Neural cell (in vitro differentiated cells): Measurements from ENCODE around the gene IL36A. TPM values are rescaled to one million over a fixed set of nuclear protein-coding genes. Genes with fewer than 3 reads are reported as not detected.

ENCODE experiments used
- H2AFZ ChIP-seq: fragments of 200-600, 300-800 bp; sonication (generic), shearing (Covaris generic); 2 replicates; pipeline ENCODE4 v1.6.0; 2014; ENCODE audit warnings: low read depth, mild to moderate bottlenecking, antibody characterized with exemption, low read length, moderate library complexity
- H3F3A ChIP-seq: fragments of 200-600 bp; shearing (Covaris generic); 2 replicates; pipeline ENCODE4 v1.6.1; 2016; ENCODE audit warnings: mild to moderate bottlenecking, moderate library complexity, mixed read lengths, antibody characterized with exemption, low read length; ENCODE audit not compliant: insufficient read depth, poor library complexity, severe bottlenecking
- H3K27ac ChIP-seq: fragments of 200-600, 300-800 bp; sonication (generic), shearing (Covaris generic); 2 replicates; pipeline ENCODE4 v1.5.1; 2014; ENCODE audit warnings: mild to moderate bottlenecking, low read length, moderate library complexity
- H3K27me3 ChIP-seq: fragments of 300-800, 200-600 bp; sonication (generic), shearing (Covaris generic); 2 replicates; pipeline ENCODE4 v1.6.0; 2014; ENCODE audit warnings: mild to moderate bottlenecking, low read depth, low read length, moderate library complexity; ENCODE audit not compliant: insufficient read depth
- H3K36me3 ChIP-seq: fragments of 300-800, 200-600 bp; sonication (generic), shearing (Covaris generic); 2 replicates; pipeline ENCODE4 v1.5.1; 2014; ENCODE audit warnings: mild to moderate bottlenecking, antibody characterized with exemption, low read length, moderate library complexity; ENCODE audit not compliant: insufficient read depth
- H3K4me2 ChIP-seq: fragments of 300-800, 200-600 bp; sonication (generic), shearing (Covaris generic); 2 replicates; pipeline ENCODE4 v1.6.0; 2014; ENCODE audit warnings: mild to moderate bottlenecking, low read length
- H3K4me3 ChIP-seq: fragments of 300-800, 200-600 bp; sonication (generic), shearing (Covaris generic); 2 replicates; pipeline ENCODE4 v1.5.1; 2014; ENCODE audit warnings: mild to moderate bottlenecking, low read length, moderate library complexity
- H3K79me2 ChIP-seq: fragments of 200-600 bp; shearing (Covaris generic); replicated peaks from 2 replicates; pipeline ENCODE4 v1.6.0; 2014; ENCODE audit warnings: mild to moderate bottlenecking, low read length, moderate library complexity; ENCODE audit not compliant: insufficient read depth
- H3K9ac ChIP-seq: fragments of 300-800, 200-600 bp; sonication (generic), shearing (Covaris generic); 2 replicates; pipeline ENCODE4 v1.6.1; 2016; ENCODE audit warnings: mild to moderate bottlenecking, low read length, mixed read lengths
- H3K9me2 ChIP-seq: fragments of 200-600 bp; shearing (Covaris generic); 2 replicates; pipeline ENCODE4 v1.6.1; 2016; ENCODE audit warnings: mild to moderate bottlenecking, low read length, mixed read lengths; ENCODE audit not compliant: insufficient read depth
- H3K9me3 ChIP-seq: fragments of 200-600, 300-800 bp; sonication (generic), shearing (Covaris generic); 2 replicates; pipeline ENCODE4 v1.6.1; 2016; ENCODE audit warnings: mild to moderate bottlenecking, mixed run types, low read length, moderate library complexity, mixed read lengths
- H4K20me1 ChIP-seq: fragments of 200-600 bp; shearing (Covaris generic); 2 replicates; pipeline ENCODE4 v1.6.1; 2016; ENCODE audit warnings: mild to moderate bottlenecking, mixed run types; ENCODE audit not compliant: insufficient read depth
- CTCF ChIP-seq: fragments of 450-650 bp; IDR thresholded peaks from 2 replicates; pipeline ENCODE4 v1.5.1; 2014; ENCODE audit warnings: antibody characterized with exemption, mild to moderate bottlenecking, moderate library complexity; ENCODE audit not compliant: poor library complexity, severe bottlenecking
- EP300 ChIP-seq: fragments of 450-650 bp; conservative IDR thresholded peaks from 2 replicates; pipeline ENCODE4 v1.6.1; 2014; ENCODE audit warnings: antibody characterized with exemption, mild to moderate bottlenecking, moderate library complexity; ENCODE audit not compliant: poor library complexity, severe bottlenecking
- EZH2 ChIP-seq: fragments of 200-600, 300-800 bp; shearing (Covaris generic), sonication (generic); IDR thresholded peaks from 2 replicates; pipeline ENCODE4 v1.6.1; 2014; ENCODE audit warnings: antibody characterized with exemption, low read length, borderline replicate concordance, mild to moderate bottlenecking; ENCODE audit not compliant: insufficient read depth, poor library complexity, severe bottlenecking
- MXI1 ChIP-seq: fragments of 450-650 bp; conservative IDR thresholded peaks from 2 replicates; pipeline ENCODE4 v1.6.1; 2014; ENCODE audit warnings: antibody characterized with exemption, mild to moderate bottlenecking; ENCODE audit not compliant: poor library complexity, severe bottlenecking
- POLR2AphosphoS5 ChIP-seq: IDR thresholded peaks from 2 replicates; pipeline ENCODE4 v1.6.1; 2012
- RAD21 ChIP-seq: fragments of 450-650 bp; conservative IDR thresholded peaks from 2 replicates; pipeline ENCODE4 v1.6.1; 2014; ENCODE audit warnings: antibody characterized with exemption, mild to moderate bottlenecking, moderate library complexity
- SMC3 ChIP-seq: fragments of 450-650 bp; conservative IDR thresholded peaks from 2 replicates; pipeline ENCODE4 v1.6.1; 2014; ENCODE audit warnings: antibody characterized with exemption, mild to moderate bottlenecking, moderate library complexity; ENCODE audit not compliant: poor library complexity
- TAF1 ChIP-seq: IDR thresholded peaks from 2 replicates; pipeline ENCODE4 v1.6.1; 2012; ENCODE audit warnings: low read depth
- polyA plus RNA-seq: library from polyadenylated mRNA; depleted of rRNA; stranded (reverse); fragments of >200 nt; gene quantifications from 2 replicates; pipeline ENCODE4 v1.2.3, GENCODE V29; 2014
- TF ChIP-seq, protein P1 (sequence below): IDR thresholded peaks from 2 replicates; pipeline ENCODE4 v1.6.1; 2012; ENCODE audit warnings: borderline replicate concordance

The IL36A gene
- polyA plus RNA-seq, 1 donor from 2014 or later: not detected

DNA sequence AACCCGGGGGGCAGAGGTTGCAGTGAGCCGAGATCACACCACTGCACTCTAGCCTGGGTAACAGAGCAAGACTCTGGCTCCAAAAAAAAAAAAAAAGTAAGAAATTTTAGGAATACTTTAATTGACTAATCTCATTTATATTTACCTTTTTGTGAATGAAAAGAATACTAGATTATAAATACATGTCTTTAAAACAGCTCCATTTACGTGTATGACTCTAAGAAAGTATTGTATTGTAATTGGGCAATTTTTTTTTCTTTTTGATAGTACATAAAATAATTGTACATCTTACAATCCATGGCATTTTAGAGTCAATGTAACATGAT lies 8.0 kb downstream of the IL36A start:
- Histone ChIP-seq H3K9ac (no peak overlapping the region), H3K79me2 (no peaks in the 10 kb centered on the region), H3K36me3 (no peaks in the 10 kb centered on the region), H3K27ac (no peak overlapping the region), H3F3A (no peaks in the 10 kb centered on the region), H3K9me3 (no peaks in the 10 kb centered on the region), H3K9me2 (no peaks in the 10 kb centered on the region), H3K4me2 (no peak overlapping the region), H3K4me3 (no peak overlapping the region), H3K27me3 (no peaks in the 10 kb centered on the region), H2AFZ (no peak overlapping the region), H4K20me1 (no peaks in the 10 kb centered on the region)
- TF ChIP-seq TAF1: no peak
- TF ChIP-seq RAD21: no peak
- TF ChIP-seq MXI1: no peak
- no peak for TF ChIP-seq SMC3
- TF ChIP-seq, protein P1, sequence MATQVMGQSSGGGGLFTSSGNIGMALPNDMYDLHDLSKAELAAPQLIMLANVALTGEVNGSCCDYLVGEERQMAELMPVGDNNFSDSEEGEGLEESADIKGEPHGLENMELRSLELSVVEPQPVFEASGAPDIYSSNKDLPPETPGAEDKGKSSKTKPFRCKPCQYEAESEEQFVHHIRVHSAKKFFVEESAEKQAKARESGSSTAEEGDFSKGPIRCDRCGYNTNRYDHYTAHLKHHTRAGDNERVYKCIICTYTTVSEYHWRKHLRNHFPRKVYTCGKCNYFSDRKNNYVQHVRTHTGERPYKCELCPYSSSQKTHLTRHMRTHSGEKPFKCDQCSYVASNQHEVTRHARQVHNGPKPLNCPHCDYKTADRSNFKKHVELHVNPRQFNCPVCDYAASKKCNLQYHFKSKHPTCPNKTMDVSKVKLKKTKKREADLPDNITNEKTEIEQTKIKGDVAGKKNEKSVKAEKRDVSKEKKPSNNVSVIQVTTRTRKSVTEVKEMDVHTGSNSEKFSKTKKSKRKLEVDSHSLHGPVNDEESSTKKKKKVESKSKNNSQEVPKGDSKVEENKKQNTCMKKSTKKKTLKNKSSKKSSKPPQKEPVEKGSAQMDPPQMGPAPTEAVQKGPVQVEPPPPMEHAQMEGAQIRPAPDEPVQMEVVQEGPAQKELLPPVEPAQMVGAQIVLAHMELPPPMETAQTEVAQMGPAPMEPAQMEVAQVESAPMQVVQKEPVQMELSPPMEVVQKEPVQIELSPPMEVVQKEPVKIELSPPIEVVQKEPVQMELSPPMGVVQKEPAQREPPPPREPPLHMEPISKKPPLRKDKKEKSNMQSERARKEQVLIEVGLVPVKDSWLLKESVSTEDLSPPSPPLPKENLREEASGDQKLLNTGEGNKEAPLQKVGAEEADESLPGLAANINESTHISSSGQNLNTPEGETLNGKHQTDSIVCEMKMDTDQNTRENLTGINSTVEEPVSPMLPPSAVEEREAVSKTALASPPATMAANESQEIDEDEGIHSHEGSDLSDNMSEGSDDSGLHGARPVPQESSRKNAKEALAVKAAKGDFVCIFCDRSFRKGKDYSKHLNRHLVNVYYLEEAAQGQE: no peak
- no peak for TF ChIP-seq EP300
- TF ChIP-seq POLR2AphosphoS5: no peak
- no peak for TF ChIP-seq EZH2
- no peak for TF ChIP-seq CTCF

GRCh38 chr2:113014067-113014466 lies 8.8 kb downstream of the IL36A start:
- Histone ChIP-seq H3K36me3 (no peaks in the 10 kb centered on the region), H3K9me2 (no peaks in the 10 kb centered on the region)
- TF ChIP-seq CTCF (no peak), RAD21 (no peak), MXI1 (no peak), POLR2AphosphoS5 (no peak)

More at GRCh38 chr2:113014067-113014466, 8.8 kb downstream of the IL36A start:
- Histone ChIP-seq H3K9ac (no peak overlapping the region), H2AFZ (no peak overlapping the region), H3K27ac (no peak overlapping the region), H4K20me1 (no peaks in the 10 kb centered on the region), H3K4me2 (no peak overlapping the region), H3F3A (no peaks in the 10 kb centered on the region), H3K79me2 (no peaks in the 10 kb centered on the region), H3K27me3 (no peaks in the 10 kb centered on the region), H3K4me3 (no peak overlapping the region), H3K9me3 (no peaks in the 10 kb centered on the region)
